Measurements from ENCODE around the gene ZBTB48. TPM values are rescaled to one million over a fixed set of nuclear protein-coding genes. Genes with fewer than 3 reads are reported as not detected.

The ZBTB48 gene
- total and polyA plus RNA-seq, 7 donors = 14.4 to 31.3 (median 17.6) TPM

- Histone ChIP-seq H3K27me3 (no peaks in the 10 kb centered on the region), H3K36me3 (peaks cover 12 to 63% (median 50%) of the 10 kb centered on the region in 4 donors), H3K4me3 (no peak overlapping the region), H3K4me1 (peaks cover 0 to 37% (median 22%) of the 10 kb centered on the region in 4 donors), H3K9me3 (no peaks in the 10 kb centered on the region), H3K27ac (no peak overlapping the region)
- no peak for DNase-seq
- WGBS, 2 donors = 91 to 97% methylated on average over 12 of the region's 12 CpGs
- intact Hi-C loops (cut with DNase I) = loop anchor here (5.0 to 10.0 kb wide), 2 partner anchors 47 to 234 kb away; partner anchors contain the start of gene ACOT7
- TF ChIP-seq EP300 (IDR thresholded peaks at IDR 0.05) (no peak), CTCF (IDR thresholded peaks at IDR 0.05) (no peak), POLR2AphosphoS5 (IDR thresholded peaks at IDR 0.05) (no peak), POLR2A (IDR thresholded peaks at IDR 0.05) (no peak)
These were observed 49.2 kb downstream of the ZBTB48 start for GRCh38 chr1:6628971-6629479.

DNA sequence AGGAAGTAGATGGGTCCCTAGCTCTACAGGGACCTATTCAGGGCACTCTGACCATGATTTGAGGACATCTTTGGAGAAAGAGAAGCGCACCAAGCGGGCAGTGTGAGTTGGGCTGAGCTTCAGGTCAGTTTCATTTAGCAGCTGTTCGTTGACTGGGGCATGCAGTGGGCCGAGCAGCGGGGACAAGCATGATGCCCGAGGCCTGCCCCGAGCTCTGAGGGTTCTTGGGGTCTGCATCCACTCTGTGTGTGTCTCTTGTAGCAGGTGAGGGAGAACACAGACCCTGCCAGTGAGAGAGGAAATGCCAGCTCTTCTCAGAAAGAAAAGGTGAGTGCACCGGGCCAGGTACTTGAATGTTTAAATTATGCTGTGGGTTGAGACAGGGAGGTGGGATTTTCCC lies 50.2 kb downstream of the ZBTB48 start:
- H3K27me3 ChIP-seq = no peaks in the 10 kb centered on the region
- 94% methylated on average over 8 of the region's 8 CpGs for WGBS, 2 donors
- no peak for DNase-seq
- intact Hi-C loops (cut with DNase I) = no loop called here
- no peak overlapping the region for H3K4me3 ChIP-seq
- no peaks in the 10 kb centered on the region for H3K9me3 ChIP-seq
- peaks cover 0 to 28% (median 14%) of the 10 kb centered on the region in 4 donors for H3K4me1 ChIP-seq
- H3K27ac ChIP-seq = no peak overlapping the region
- TF ChIP-seq CTCF (IDR thresholded peaks at IDR 0.05) (no peak), POLR2A (IDR thresholded peaks at IDR 0.05) (no peak), POLR2AphosphoS5 (IDR thresholded peaks at IDR 0.05) (no peak), EP300 (IDR thresholded peaks at IDR 0.05) (no peak)
- H3K36me3 ChIP-seq = peaks cover 12 to 71% (median 56%) of the 10 kb centered on the region in 4 donors

- Histone ChIP-seq H3K4me1 (peaks cover 0 to 26% (median 12%) of the 10 kb centered on the region in 4 donors), H3K27ac (no peak overlapping the region), H3K27me3 (no peaks in the 10 kb centered on the region), H3K9me3 (no peaks in the 10 kb centered on the region), H3K36me3 (peaks cover 12 to 82% (median 60%) of the 10 kb centered on the region in 4 donors), H3K4me3 (no peak overlapping the region)
- TF ChIP-seq EP300 (IDR thresholded peaks at IDR 0.05) (no peak), POLR2AphosphoS5 (IDR thresholded peaks at IDR 0.05) (no peak), POLR2A (IDR thresholded peaks at IDR 0.05) (no peak), CTCF (IDR thresholded peaks at IDR 0.05) (no peak)
- intact Hi-C loops (cut with DNase I) = no loop called here
- DNase-seq = no peak
- WGBS, 2 donors = 97% methylated on average over 8 of the region's 8 CpGs
These were observed 51.3 kb downstream of the ZBTB48 start for GRCh38 chr1:6631058-6631457.

DNA sequence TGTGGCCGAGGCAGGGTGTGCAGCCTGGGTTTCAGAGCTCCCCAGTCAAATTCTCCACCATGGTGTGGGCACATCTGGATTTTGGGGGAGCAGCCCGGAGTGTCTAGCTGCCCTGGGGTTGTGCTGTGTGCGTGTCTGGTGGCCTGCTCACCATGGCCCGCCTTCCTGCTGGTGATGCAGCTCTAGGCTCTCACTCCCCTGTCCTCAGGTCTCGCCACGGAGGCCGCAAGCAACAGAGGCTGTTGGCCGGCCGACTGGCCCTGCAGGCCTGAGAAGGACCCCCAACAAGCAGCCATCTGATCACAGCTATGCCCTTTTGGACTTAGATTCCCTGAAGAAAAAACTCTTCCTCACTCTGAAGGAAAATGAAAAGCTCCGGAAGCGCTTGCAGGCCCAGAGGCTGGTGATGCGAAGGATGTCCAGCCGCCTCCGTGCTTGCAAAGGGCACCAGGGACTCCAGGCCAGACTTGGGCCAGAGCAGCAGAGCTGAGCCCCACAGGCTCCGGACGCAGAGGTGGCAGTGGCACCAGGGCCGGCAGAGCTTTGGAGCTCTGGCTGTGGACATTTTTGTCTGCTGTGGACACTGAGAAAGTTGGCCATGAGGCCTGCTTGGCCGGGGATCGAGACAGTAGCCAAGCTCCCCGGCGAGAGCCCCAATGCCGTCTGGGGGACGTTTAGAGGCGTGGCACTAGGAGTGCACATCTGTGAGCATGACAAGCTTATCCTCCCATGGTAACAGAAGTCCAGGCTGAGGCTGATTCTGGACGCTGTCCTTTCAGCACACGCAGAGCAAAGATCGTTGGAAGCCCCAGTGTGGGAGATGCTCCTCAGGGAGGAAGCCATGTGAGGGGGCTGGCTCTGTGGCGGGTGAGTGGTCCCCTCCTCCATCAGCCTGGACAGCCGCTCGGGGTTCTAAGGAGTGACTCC lies 53.1 kb downstream of the ZBTB48 start:
- intact Hi-C loops (cut with DNase I) = no loop called here
- no peak for DNase-seq
- Histone ChIP-seq H3K27ac (no peak overlapping the region), H3K9me3 (no peaks in the 10 kb centered on the region), H3K27me3 (no peaks in the 10 kb centered on the region), H3K36me3 (peaks cover 27 to 98% (median 72%) of the 10 kb centered on the region in 4 donors), H3K4me3 (no peak overlapping the region), H3K4me1 (peaks cover 0 to 10% (median 3%) of the 10 kb centered on the region in 4 donors)
- 92 to 93% methylated on average over 30 of the region's 30 CpGs for WGBS, 2 donors
- TF ChIP-seq EP300 (IDR thresholded peaks at IDR 0.05) = no peak

GRCh38 chr1:6634371-6635052 lies 54.7 kb downstream of the ZBTB48 start:
- TF ChIP-seq CTCF (IDR thresholded peaks at IDR 0.05) (peak in 3 of 4 experiments; percentile 31 to 61 (median 48)), POLR2A (IDR thresholded peaks at IDR 0.05) (no peak), POLR2AphosphoS5 (IDR thresholded peaks at IDR 0.05) (peak in 2 of 4 donors; percentile 16 to 41)
- 57 to 71% methylated on average over 29 of the region's 29 CpGs for WGBS, 2 donors
- peaks cover 0 to 9% (median 3%) of the 10 kb centered on the region in 4 donors for H3K4me1 ChIP-seq
- intact Hi-C loops (cut with DNase I) = loop anchor here (5.0 kb wide), 1 partner anchor 37 kb away; no protein-coding TSS in a partner anchor
- H3K36me3 ChIP-seq = peaks cover 31 to 98% (median 61%) of the 10 kb centered on the region in 4 donors
- H3K4me3 ChIP-seq = no peak overlapping the region
- peak; percentile 79 for DNase-seq
- H3K27ac ChIP-seq = no peak overlapping the region
- H3K9me3 ChIP-seq = no peaks in the 10 kb centered on the region
- H3K27me3 ChIP-seq = no peaks in the 10 kb centered on the region

Measured in sigmoid colon (tissue), 7 donors.